Trophoblast cell (in vitro differentiated cells and primary cell): ENCODE measurements around the gene PIPOX.

ENCODE experiments used
- DNase-seq, 2 donors: peaks; one replicate each; pipeline ENCODE4 v3.0.0-alpha.2; 2016
- H2AFZ ChIP-seq: 2 replicates; pipeline ENCODE4 v1.6.1; 2013; ENCODE audit warnings: low read length, moderate library complexity, mild to moderate bottlenecking; ENCODE audit not compliant: insufficient read depth, poor library complexity
- H2AK5ac ChIP-seq: 2 replicates; pipeline ENCODE4 v1.6.1; 2013; ENCODE audit warnings: mild to moderate bottlenecking, low read length
- H2BK120ac ChIP-seq: 2 replicates; pipeline ENCODE4 v1.6.1; 2013; ENCODE audit warnings: low read length, mild to moderate bottlenecking, moderate library complexity; ENCODE audit not compliant: insufficient read depth, poor library complexity
- H2BK12ac ChIP-seq: 2 replicates; pipeline ENCODE4 v1.6.1; 2013; ENCODE audit warnings: mild to moderate bottlenecking, low read length, moderate library complexity
- H2BK5ac ChIP-seq: 2 replicates; pipeline ENCODE4 v1.6.1; 2013; ENCODE audit warnings: low read length, low read depth, moderate library complexity, mild to moderate bottlenecking; ENCODE audit not compliant: poor library complexity
- H3K14ac ChIP-seq: 2 replicates; pipeline ENCODE4 v1.6.1; 2013; ENCODE audit warnings: mild to moderate bottlenecking, low read length
- H3K18ac ChIP-seq: 2 replicates; pipeline ENCODE4 v1.6.1; 2013; ENCODE audit warnings: mild to moderate bottlenecking, low read length
- H3K23ac ChIP-seq: 2 replicates; pipeline ENCODE4 v1.6.1; 2013; ENCODE audit warnings: low read length
- H3K27ac ChIP-seq: 2 replicates; pipeline ENCODE4 v1.5.1; 2013; ENCODE audit warnings: low read depth, mild to moderate bottlenecking, inconsistent platforms, low read length, moderate library complexity
- H3K27me3 ChIP-seq: 2 replicates; pipeline ENCODE4 v1.6.1; 2013; ENCODE audit warnings: inconsistent platforms, mild to moderate bottlenecking, low read length, moderate library complexity; ENCODE audit not compliant: insufficient read depth
- H3K36me3 ChIP-seq, 2 experiments: 1 replicate in 1 of 2; 2 replicates in 1 of 2; pipeline ENCODE4 v1.6.1; 2013; ENCODE audit warnings: low read length in 2 of 2, mild to moderate bottlenecking in 2 of 2, moderate library complexity in 1 of 2; ENCODE audit not compliant: insufficient read depth in 2 of 2, control insufficient read depth in 1 of 2
- H3K4ac ChIP-seq: 2 replicates; pipeline ENCODE4 v1.6.1; 2013; ENCODE audit warnings: low read depth, mild to moderate bottlenecking, low read length, moderate library complexity
- H3K4me1 ChIP-seq, 2 experiments: 1 replicate in 1 of 2; 2 replicates in 1 of 2; pipeline ENCODE4 v1.6.1; 2013; ENCODE audit warnings: low read length in 2 of 2, mild to moderate bottlenecking in 2 of 2, moderate library complexity in 1 of 2; ENCODE audit not compliant: insufficient read depth in 2 of 2, control insufficient read depth in 1 of 2
- H3K4me2 ChIP-seq: 2 replicates; pipeline ENCODE4 v1.6.1; 2013; ENCODE audit warnings: inconsistent platforms, mild to moderate bottlenecking, low read length, moderate library complexity
- H3K4me3 ChIP-seq: 2 replicates; pipeline ENCODE4 v1.5.1; 2013; ENCODE audit warnings: mild to moderate bottlenecking, low read depth, low read length, inconsistent platforms
- H3K79me1 ChIP-seq: one replicate; pipeline ENCODE4 v1.6.1; 2013; ENCODE audit warnings: low read length
- H3K79me2 ChIP-seq: 2 replicates; pipeline ENCODE4 v1.6.1; 2013; ENCODE audit warnings: low read length, mild to moderate bottlenecking; ENCODE audit not compliant: control insufficient read depth, insufficient read depth, poor library complexity
- H3K9ac ChIP-seq: 2 replicates; pipeline ENCODE4 v1.6.1; 2013; ENCODE audit warnings: mild to moderate bottlenecking, low read length
- H3K9me3 ChIP-seq: 2 replicates; pipeline ENCODE4 v1.6.1; 2013; ENCODE audit warnings: low read depth, mild to moderate bottlenecking, control low read depth, inconsistent platforms, low read length; ENCODE audit not compliant: insufficient read depth
- H4K12ac ChIP-seq: 2 replicates; pipeline ENCODE4 v1.6.1; 2013; ENCODE audit warnings: low read depth, mild to moderate bottlenecking, low read length, moderate library complexity
- H4K8ac ChIP-seq: 2 replicates; pipeline ENCODE4 v1.6.1; 2013; ENCODE audit warnings: low read depth, mild to moderate bottlenecking, low read length, moderate library complexity
- H4K91ac ChIP-seq: one replicate; pipeline ENCODE4 v1.6.1; 2013; ENCODE audit warnings: low read depth, mild to moderate bottlenecking, low read length, moderate library complexity
- WGBS: extraction: QIAGEN DNeasy Blood & Tissue Kit; methylation state at CpG from one replicate; pipeline ENCODE4 v1.1.7; 2013; ENCODE audit warnings: missing lambda C conversion rate; ENCODE audit not compliant: insufficient read length, insufficient coverage; ENCODE audit errors: extremely low coverage; 5-methylcytosine and 5-hydroxymethylcytosine counted together

PIPOX gene

GRCh38 chr17:29090750-29091605 is 48.0 kb downstream of the PIPOX start:
- WGBS: no CpG with 5 or more reads among the region's 12 CpGs
- Histone ChIP-seq H4K91ac (no peak overlapping the region), H3K4ac (no peak overlapping the region), H4K12ac (no peak overlapping the region), H3K79me2 (no peaks in the 10 kb centered on the region), H2BK12ac (no peak overlapping the region), H3K4me3 (no peak overlapping the region), H3K4me2 (no peak overlapping the region), H2BK5ac (no peak overlapping the region), H2AFZ (no peak overlapping the region), H3K9ac (no peak overlapping the region), H3K4me1 (no peaks in the 10 kb centered on the region), H3K36me3 (peaks cover 71 to 73% of the 10 kb centered on the region in 2 experiments), H3K79me1 (no peaks in the 10 kb centered on the region), H3K27ac (no peak overlapping the region), H3K23ac (no peak overlapping the region), H4K8ac (no peak overlapping the region), H3K14ac (no peak overlapping the region), H2AK5ac (no peak overlapping the region), H3K27me3 (no peaks in the 10 kb centered on the region), H3K9me3 (no peaks in the 10 kb centered on the region), H3K18ac (no peak overlapping the region), H2BK120ac (no peak overlapping the region)
- DNase-seq: no peak

DNA sequence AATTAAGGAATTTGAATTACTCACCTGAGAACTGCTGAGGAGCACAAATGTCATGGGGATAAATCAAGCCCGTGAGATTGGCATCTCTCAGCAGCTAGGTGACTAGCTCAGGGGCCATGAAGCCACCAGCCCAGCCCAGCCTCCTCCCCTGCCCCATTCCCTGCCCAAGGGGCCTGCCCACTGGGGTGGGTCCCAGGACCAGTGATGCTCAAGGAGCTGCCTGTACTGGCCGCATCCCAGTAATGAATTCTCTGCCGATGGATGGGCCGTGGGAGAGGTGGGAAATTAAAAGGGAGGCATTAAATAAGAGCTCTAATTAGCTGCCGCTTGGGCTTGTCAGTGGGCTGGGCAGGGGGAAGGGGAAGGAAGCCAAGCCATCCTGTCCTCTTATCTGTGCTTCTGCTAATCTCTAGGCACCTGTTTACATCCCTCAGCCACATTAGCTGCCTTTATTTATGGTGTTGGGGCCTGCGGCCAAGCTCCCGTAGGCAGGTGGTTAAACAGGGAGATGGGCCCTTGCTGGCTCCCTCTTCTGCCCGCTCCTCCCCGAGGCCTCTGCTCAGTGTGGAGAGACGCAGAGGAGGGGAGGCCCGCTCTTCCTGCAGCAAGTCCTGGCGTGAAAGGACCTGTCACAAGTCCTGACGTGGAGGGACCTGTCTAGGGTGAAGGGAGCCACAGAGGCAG is 48.8 kb downstream of the PIPOX start:
- no peak overlapping the region for H3K23ac ChIP-seq
- H4K91ac ChIP-seq: no peak overlapping the region
- no peak overlapping the region for H2BK120ac ChIP-seq
- WGBS: no CpG with 5 or more reads among the region's 13 CpGs
- H2AK5ac ChIP-seq: no peak overlapping the region
- no peak overlapping the region for H3K4me2 ChIP-seq
- H4K12ac ChIP-seq: no peak overlapping the region
- no peak overlapping the region for H3K9ac ChIP-seq
- H3K4me3 ChIP-seq: no peak overlapping the region
- H3K9me3 ChIP-seq: no peaks in the 10 kb centered on the region
- H2BK12ac ChIP-seq: no peak overlapping the region
- no peak overlapping the region for H3K14ac ChIP-seq
- no peak overlapping the region for H2AFZ ChIP-seq
- H3K79me1 ChIP-seq: no peaks in the 10 kb centered on the region
- no peaks in the 10 kb centered on the region for H3K27me3 ChIP-seq
- no peak overlapping the region for H3K4ac ChIP-seq
- no peak overlapping the region for H2BK5ac ChIP-seq
- no peak overlapping the region for H4K8ac ChIP-seq
- H3K36me3 ChIP-seq: peaks cover 70 to 73% of the 10 kb centered on the region in 2 experiments
- H3K18ac ChIP-seq: no peak overlapping the region
- no peak for DNase-seq
- no peaks in the 10 kb centered on the region for H3K4me1 ChIP-seq
- H3K27ac ChIP-seq: no peak overlapping the region
- no peaks in the 10 kb centered on the region for H3K79me2 ChIP-seq

- Histone ChIP-seq H3K79me2 (no peaks in the 10 kb centered on the region), H3K9ac (no peak overlapping the region)
- no CpG with 5 or more reads among the region's 20 CpGs for WGBS
Observed at GRCh38 chr17:29093090-29093871, 50.3 kb downstream of the PIPOX start.

GRCh38 chr17:29094101-29094708 is 51.3 kb downstream of the PIPOX start:
- Histone ChIP-seq H3K4ac (no peak overlapping the region), H3K4me3 (no peak overlapping the region), H3K4me1 (no peaks in the 10 kb centered on the region), H3K18ac (no peak overlapping the region), H2AK5ac (no peak overlapping the region), H3K4me2 (no peak overlapping the region), H3K14ac (no peak overlapping the region), H2AFZ (no peak overlapping the region), H3K9me3 (no peaks in the 10 kb centered on the region), H2BK12ac (no peak overlapping the region), H3K27me3 (no peaks in the 10 kb centered on the region), H4K91ac (no peak overlapping the region), H3K36me3 (peaks cover 82 to 86% of the 10 kb centered on the region in 2 experiments), H3K27ac (no peak overlapping the region), H2BK5ac (no peak overlapping the region), H3K23ac (no peak overlapping the region), H3K9ac (no peak overlapping the region), H4K8ac (no peak overlapping the region), H3K79me1 (no peaks in the 10 kb centered on the region), H3K79me2 (no peaks in the 10 kb centered on the region), H4K12ac (no peak overlapping the region), H2BK120ac (no peak overlapping the region)
- no peak for DNase-seq
- no CpG with 5 or more reads among the region's 11 CpGs for WGBS

More at GRCh38 chr17:29093090-29093871, 50.3 kb downstream of the PIPOX start:
- Histone ChIP-seq H2AK5ac (no peak overlapping the region), H4K8ac (no peak overlapping the region), H4K91ac (no peak overlapping the region), H3K23ac (no peak overlapping the region), H3K4me3 (no peak overlapping the region), H3K18ac (no peak overlapping the region), H3K4me2 (no peak overlapping the region), H3K36me3 (peaks cover 78 to 83% of the 10 kb centered on the region in 2 experiments), H3K4ac (no peak overlapping the region), H3K79me1 (no peaks in the 10 kb centered on the region), H2BK5ac (no peak overlapping the region), H2BK120ac (no peak overlapping the region), H4K12ac (no peak overlapping the region), H3K4me1 (no peaks in the 10 kb centered on the region), H3K27ac (no peak overlapping the region), H2BK12ac (no peak overlapping the region), H2AFZ (no peak overlapping the region), H3K14ac (no peak overlapping the region), H3K27me3 (no peaks in the 10 kb centered on the region), H3K9me3 (no peaks in the 10 kb centered on the region)
- no peak for DNase-seq
